ENCODE results near the gene APOA4. TPM values are rescaled to one million over a fixed set of nuclear protein-coding genes. Genes with fewer than 3 reads are reported as not detected.
"Not testable (repeated sequence)": the region's sequence is repeated elsewhere in the genome, so short reads cannot be mapped to it uniquely, and the experiment has no call there.

Gene APOA4
- total RNA-seq, 1 experiment from 2014 or later, result not detected

GRCh38 chr11:116838321-116839084, 15.4 kb upstream of the APOA4 start:
- H3K27me3 ChIP-seq, result no peaks in the 10 kb centered on the region
- no peaks in the 10 kb centered on the region for H3K9me3 ChIP-seq (replicated peaks)
- H3K4me3 ChIP-seq, result no peak overlapping the region
- no peak for DNase-seq
- no peak overlapping the region for H3K27ac ChIP-seq
- no peaks in the 10 kb centered on the region for H3K36me3 ChIP-seq
- no peaks in the 10 kb centered on the region for H3K4me1 ChIP-seq

- no peak within 1 kb of the TSS for H3K4me3 ChIP-seq
- H3K9me3 ChIP-seq (replicated peaks), result no peaks in the 10 kb centered on the region
- no peak within 1 kb of the TSS for H3K27ac ChIP-seq
- H3K36me3 ChIP-seq, result no peaks in the 10 kb centered on the region
- H3K27me3 ChIP-seq, result no peaks in the 10 kb centered on the region
- DNase-seq, result no peak
- H3K4me1 ChIP-seq, result no peaks in the 10 kb centered on the region
Observed at GRCh38 chr11:116837231-116838091, 14.4 kb upstream of the APOA4 start, which contains the start of gene APOA1. Gene APOA1, minus strand, starts transcription at chr11:116837622. Its CDS starts 235 bp downstream, at chr11:116837387.

GRCh38 chr11:116836632-116836991, 13.5 kb upstream of the APOA4 start:
- Histone ChIP-seq H3K4me3 (no peak overlapping the region), H3K36me3 (no peaks in the 10 kb centered on the region), H3K27ac (no peak overlapping the region), H3K9me3 (replicated peaks) (no peaks in the 10 kb centered on the region), H3K27me3 (no peaks in the 10 kb centered on the region), H3K4me1 (no peaks in the 10 kb centered on the region)
- DNase-seq, result no peak

- Histone ChIP-seq H3K27me3 (no peaks in the 10 kb centered on the region), H3K27ac (no peak overlapping the region), H3K4me1 (no peaks in the 10 kb centered on the region), H3K9me3 (replicated peaks) (no peaks in the 10 kb centered on the region), H3K4me3 (no peak overlapping the region), H3K36me3 (no peaks in the 10 kb centered on the region)
- no peak for DNase-seq
Observed at GRCh38 chr11:116835791-116836631, 12.9 kb upstream of the APOA4 start.

- H3K27me3 ChIP-seq, result no peaks in the 10 kb centered on the region
- no peak for DNase-seq
- no peaks in the 10 kb centered on the region for H3K4me1 ChIP-seq
- no peaks in the 10 kb centered on the region for H3K36me3 ChIP-seq
- H3K9me3 ChIP-seq (replicated peaks), result no peaks in the 10 kb centered on the region
- H3K4me3 ChIP-seq, result no peak overlapping the region
- no peak overlapping the region for H3K27ac ChIP-seq
Observed at GRCh38 chr11:116835042-116835772, 12.1 kb upstream of the APOA4 start.

- not testable (repeated sequence) for H3K27ac ChIP-seq; H3K4me1 ChIP-seq; H3K36me3 ChIP-seq; H3K27me3 ChIP-seq; DNase-seq; H3K9me3 ChIP-seq (replicated peaks); H3K4me3 ChIP-seq
Observed at GRCh38 chr11:116834535-116835041, 11.5 kb upstream of the APOA4 start.

GRCh38 chr11:116833816-116834534, 10.9 kb upstream of the APOA4 start:
- no peaks in the 10 kb centered on the region for H3K36me3 ChIP-seq
- no peaks in the 10 kb centered on the region for H3K9me3 ChIP-seq (replicated peaks)
- no peaks in the 10 kb centered on the region for H3K4me1 ChIP-seq
- no peak for DNase-seq
- no peaks in the 10 kb centered on the region for H3K27me3 ChIP-seq
- H3K27ac ChIP-seq, result no peak overlapping the region
- H3K4me3 ChIP-seq, result no peak overlapping the region

GRCh38 chr11:116833491-116833815, 10.3 kb upstream of the APOA4 start:
- no peak overlapping the region for H3K27ac ChIP-seq
- H3K9me3 ChIP-seq (replicated peaks), result no peaks in the 10 kb centered on the region
- no peaks in the 10 kb centered on the region for H3K36me3 ChIP-seq
- H3K27me3 ChIP-seq, result no peaks in the 10 kb centered on the region
- no peak for DNase-seq
- H3K4me1 ChIP-seq, result no peaks in the 10 kb centered on the region
- no peak overlapping the region for H3K4me3 ChIP-seq

- Histone ChIP-seq H3K27ac (no peak overlapping the region), H3K36me3 (no peaks in the 10 kb centered on the region), H3K4me3 (no peak overlapping the region), H3K4me1 (no peaks in the 10 kb centered on the region), H3K27me3 (no peaks in the 10 kb centered on the region), H3K9me3 (replicated peaks) (no peaks in the 10 kb centered on the region)
- DNase-seq, result no peak
Observed at GRCh38 chr11:116832350-116833290, 9.5 kb upstream of the APOA4 start.

GRCh38 chr11:116831790-116832349, 8.8 kb upstream of the APOA4 start:
- no peaks in the 10 kb centered on the region for H3K9me3 ChIP-seq (replicated peaks)
- no peaks in the 10 kb centered on the region for H3K36me3 ChIP-seq
- H3K4me3 ChIP-seq, result no peak overlapping the region
- H3K27me3 ChIP-seq, result no peaks in the 10 kb centered on the region
- H3K4me1 ChIP-seq, result no peaks in the 10 kb centered on the region
- H3K27ac ChIP-seq, result no peak overlapping the region
- no peak for DNase-seq

GRCh38 chr11:116830184-116830912, 7.2 kb upstream of the APOA4 start:
- Histone ChIP-seq H3K9me3 (replicated peaks) (no peaks in the 10 kb centered on the region), H3K4me1 (no peaks in the 10 kb centered on the region), H3K27me3 (no peaks in the 10 kb centered on the region), H3K36me3 (no peaks in the 10 kb centered on the region), H3K27ac (no peak overlapping the region), H3K4me3 (no peak overlapping the region)
- DNase-seq, result no peak

- no peak for DNase-seq
Observed at GRCh38 chr11:116829525-116830183, 6.5 kb upstream of the APOA4 start, which contains the start of gene APOC3. Gene APOC3, plus strand, starts transcription at chr11:116829907. Its CDS starts 676 bp downstream, at chr11:116830583.

More at GRCh38 chr11:116829525-116830183, 6.5 kb upstream of the APOA4 start, which contains the start of gene APOC3:
- H3K27me3 ChIP-seq, result no peaks in the 10 kb centered on the region
- H3K36me3 ChIP-seq, result no peaks in the 10 kb centered on the region
- no peak within 1 kb of the TSS for H3K27ac ChIP-seq
- no peaks in the 10 kb centered on the region for H3K9me3 ChIP-seq (replicated peaks)
- no peaks in the 10 kb centered on the region for H3K4me1 ChIP-seq
- no peak within 1 kb of the TSS for H3K4me3 ChIP-seq
